GM13976 (cell line): Measurements from ENCODE around the gene ME3.

Source experiments
- DNase-seq: peaks from one replicate; pipeline ENCODE4 v3.0.0; 2012; ENCODE audit warnings: low spot score
- CTCF ChIP-seq: IDR thresholded peaks from 2 replicates; pipeline ENCODE4 v1.5.1; 2012; ENCODE audit warnings: borderline replicate concordance, mild to moderate bottlenecking; ENCODE audit not compliant: insufficient read depth; ENCODE audit errors: extremely low read depth, missing control alignments, control extremely low read depth
- in situ Hi-C: fragments of 300-500 bp; cut with MboI; formaldehyde crosslinking; loops from one replicate; pipeline ENCODE4 v1.12.0; 2022; ENCODE audit warnings: low sequenced_read_pairs, mixed read lengths, inconsistent platforms; ENCODE audit not compliant: unreplicated experiment

Gene ME3

DNA sequence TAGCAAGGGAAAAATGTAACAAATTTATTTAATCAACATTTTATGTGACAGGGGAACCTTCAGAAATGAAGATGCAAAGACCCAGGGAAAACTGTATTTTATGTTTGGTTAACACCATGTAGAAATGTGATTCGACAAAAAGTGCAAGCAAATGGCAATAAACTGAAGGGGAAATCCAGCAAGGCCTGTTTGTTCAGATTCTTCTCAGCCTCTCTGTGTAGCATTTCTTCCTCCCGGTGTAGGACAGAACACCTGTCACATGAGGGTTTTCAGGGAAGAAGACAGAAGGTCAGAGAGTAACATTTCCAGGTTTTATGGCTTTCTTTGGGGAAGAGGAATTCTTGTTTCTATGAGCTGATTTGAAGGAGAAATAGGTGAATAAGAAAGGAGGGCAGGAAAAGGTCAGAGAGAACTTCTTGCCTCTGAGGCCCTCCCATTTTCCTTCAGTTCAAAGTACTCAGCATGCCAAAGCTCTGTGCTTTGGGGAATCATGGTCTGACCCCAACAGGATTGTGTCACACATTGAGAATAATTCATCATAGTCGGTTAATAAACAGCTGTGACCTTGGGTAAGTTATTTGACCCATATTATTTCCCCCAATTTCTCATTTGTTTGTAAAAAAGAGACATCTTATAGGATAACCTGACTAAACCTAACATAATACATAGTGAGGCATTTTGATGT lies 45.5 kb upstream of the ME3 start:
- in situ Hi-C loops, result no loop called here
- TF ChIP-seq CTCF, result no peak
- no peak for DNase-seq

GRCh38 chr11:86715611-86716010 lies 43.2 kb upstream of the ME3 start:
- TF ChIP-seq CTCF, result no peak
- no peak for DNase-seq
- in situ Hi-C loops, result no loop called here

GRCh38 chr11:86713552-86713951 lies 41.1 kb upstream of the ME3 start:
- in situ Hi-C loops, result no loop called here
- no peak for TF ChIP-seq CTCF
- DNase-seq, result no peak

DNA sequence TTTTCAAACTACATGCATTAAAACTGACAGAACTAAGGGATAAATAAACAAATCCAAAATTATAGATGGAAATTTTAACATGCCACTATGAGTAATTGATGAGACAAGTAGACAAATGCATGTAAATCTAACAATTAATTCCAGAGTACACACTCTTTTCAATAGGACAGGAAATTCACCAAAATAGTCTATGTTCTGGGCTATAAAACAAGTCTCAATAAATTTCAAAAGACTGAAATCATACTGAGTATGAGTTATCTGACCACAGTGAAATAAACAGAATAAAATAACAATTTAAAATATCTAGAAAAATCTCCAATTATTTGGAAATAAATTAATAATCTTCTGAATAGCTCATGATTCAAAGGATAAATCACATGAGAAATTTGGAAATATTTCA lies 38.5 kb upstream of the ME3 start:
- no peak for TF ChIP-seq CTCF

GRCh38 chr11:86708669-86709068 lies 36.3 kb upstream of the ME3 start:
- no peak for TF ChIP-seq CTCF
- in situ Hi-C loops, result no loop called here

More for the DNA sequence above, 38.5 kb upstream of the ME3 start:
- no peak for DNase-seq
- in situ Hi-C loops, result no loop called here

DNA sequence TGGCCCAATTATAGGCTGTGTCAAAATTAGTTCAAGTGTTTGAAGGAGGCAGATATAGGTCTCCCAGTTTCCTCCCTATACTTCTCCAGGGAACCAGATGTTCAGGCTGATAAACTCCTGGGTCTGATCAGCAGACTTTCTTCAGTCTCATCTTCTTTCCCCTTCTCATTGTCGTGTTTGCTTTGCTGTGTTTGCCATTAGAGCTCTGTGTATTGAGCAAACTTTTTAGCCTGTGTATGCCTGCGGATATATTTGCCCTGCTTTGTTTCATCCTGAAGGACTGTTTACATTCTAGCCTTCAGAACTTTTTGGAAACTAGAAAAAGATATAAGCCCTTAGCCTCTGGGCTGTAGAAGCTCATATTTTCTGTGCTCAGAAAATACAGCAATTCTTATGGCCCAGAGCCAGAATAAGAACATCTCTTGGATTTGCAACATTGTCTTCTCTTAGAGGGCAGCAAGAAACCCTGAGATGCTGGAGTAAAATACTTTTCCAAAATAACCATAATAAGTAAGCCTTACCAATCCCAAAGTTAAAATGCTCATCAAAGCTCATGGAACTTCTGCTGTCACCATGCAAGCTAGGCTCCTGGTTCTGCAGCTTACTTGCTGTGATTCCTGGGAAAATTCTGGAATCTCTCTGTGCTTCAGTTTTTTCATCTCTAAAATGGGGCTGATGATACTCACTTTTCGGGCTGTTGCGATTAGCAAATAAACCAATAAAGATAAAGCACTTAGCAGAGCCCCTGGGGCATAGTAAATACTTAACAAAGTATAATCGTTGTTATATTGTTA lies 34.1 kb upstream of the ME3 start:
- no peak for TF ChIP-seq CTCF
- in situ Hi-C loops, result no loop called here
- no peak for DNase-seq

More at GRCh38 chr11:86708669-86709068, 36.3 kb upstream of the ME3 start:
- no peak for DNase-seq
